GM21526 (cell line): ENCODE measurements around the gene MAPK8IP3.

Experiments
- ATAC-seq: cut with Tn5 transposase; IDR thresholded peaks from one replicate; pipeline ENCODE4 v1.9.1; 2021; ENCODE audit warnings: moderate library complexity; ENCODE audit not compliant: unreplicated experiment, low FRiP score

The MAPK8IP3 gene

GRCh38 chr16:1734816-1735215 lies 28.8 kb downstream of the MAPK8IP3 start:
- no peak for ATAC-seq

DNA sequence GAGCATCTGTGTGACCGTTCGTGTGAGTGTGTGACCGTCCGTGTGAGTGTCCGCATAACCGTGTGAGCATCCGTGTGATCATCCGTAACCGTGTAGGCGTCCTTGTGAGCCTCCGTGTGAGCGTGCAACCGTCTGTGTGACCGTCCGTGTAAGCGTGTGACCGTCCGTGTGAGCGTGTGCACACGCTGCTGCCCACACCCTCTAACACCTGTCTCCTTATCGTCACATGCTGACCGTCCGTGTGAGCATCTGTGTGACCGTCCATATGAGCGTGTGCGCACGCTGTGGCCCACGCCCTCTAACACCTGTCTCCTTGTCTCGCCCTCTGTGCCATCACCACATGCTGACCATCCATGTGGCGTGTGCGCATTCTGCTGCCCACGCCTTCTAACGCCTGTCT lies 34.2 kb downstream of the MAPK8IP3 start:
- ATAC-seq: no peak

DNA sequence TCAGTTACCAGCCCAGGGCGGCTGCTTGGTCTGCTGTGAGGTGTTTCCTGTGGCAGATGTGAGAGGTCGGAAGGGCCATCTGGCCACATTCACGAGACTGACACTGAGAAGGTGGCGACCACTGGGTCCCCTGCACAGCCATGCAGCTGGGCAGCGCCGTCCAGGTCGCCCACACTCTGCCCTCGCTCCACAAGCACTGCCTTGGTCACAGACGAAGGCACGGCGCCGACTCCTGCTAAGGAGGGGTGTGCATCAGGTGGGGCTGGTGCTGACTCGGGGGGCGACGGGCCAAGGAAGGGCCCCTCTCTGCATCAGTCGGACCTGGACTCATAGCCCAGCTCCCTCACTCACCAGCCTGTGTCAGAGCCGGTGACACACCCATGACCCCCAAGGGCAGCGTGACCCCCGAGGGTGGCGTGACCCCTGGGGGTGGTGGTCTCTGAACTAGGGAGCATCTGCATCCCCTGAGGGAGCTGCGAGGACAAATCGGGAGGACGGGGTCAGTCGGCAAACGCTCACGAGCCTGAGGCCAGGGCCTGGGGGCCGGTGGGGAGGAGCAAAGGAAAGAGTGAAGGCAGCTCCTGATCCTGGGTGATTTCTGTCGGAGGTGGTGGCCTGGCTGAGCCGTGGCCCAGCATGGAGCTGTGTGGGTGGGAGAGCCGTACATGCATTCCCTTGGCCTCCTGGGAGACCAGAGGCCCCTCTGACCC lies 34.9 kb downstream of the MAPK8IP3 start:
- no peak for ATAC-seq

DNA sequence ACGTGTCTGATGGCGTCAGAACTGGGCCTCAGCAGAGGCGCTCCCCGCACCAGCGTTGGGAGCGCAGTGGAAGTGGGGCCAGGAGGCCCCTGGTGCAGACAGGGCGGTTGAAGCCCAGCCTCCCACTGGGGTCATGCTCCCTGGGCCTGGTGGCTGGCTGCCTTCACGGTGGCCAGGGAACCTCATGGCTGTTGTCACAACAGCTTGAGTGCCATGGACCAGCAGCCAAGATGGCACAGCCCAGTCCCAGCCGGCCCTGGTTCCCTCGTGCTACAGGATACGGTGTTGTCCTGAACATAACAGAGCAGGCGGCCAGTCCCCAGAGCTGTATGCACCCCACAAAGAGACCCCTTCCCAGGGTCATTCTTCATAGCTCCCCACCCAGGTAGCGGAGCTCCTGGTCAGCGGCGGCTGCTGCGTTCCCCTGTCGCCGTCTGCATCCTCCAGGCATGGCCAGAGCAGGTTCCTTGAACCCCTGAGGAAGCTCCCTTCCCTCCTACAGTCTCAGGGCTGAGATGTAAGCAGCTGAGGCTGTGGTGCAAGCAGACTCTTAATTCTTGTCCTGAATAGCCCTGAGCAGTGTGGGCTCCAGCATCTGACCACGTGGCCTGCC lies 35.7 kb downstream of the MAPK8IP3 start:
- ATAC-seq: no peak

- ATAC-seq: no peak
Measured at GRCh38 chr16:1743376-1744337, 37.7 kb downstream of the MAPK8IP3 start.

DNA sequence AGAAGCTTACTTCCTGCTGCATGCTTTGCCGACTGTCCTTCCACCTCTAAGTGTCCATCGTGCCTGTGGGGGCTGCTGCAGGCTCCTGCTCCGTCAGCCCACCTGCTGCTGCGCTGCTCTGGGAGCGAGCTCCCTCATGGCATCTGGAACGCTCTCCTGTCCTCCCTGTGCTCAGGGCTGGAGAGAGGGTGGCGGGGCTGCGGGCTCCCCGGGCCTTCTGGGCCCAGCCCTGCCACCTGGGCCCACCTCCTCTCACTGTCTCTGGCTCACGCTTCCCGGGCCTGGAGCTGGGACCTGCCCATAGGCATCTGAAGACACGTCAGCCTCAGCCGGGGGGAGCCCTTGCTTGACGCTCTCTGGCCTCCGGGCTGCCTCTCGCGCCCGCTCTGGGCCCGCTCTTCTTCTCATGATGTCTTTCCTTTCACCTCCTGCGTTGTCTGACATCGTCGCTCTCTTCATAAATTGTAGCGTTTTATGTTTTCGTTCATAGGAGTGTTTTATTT lies 38.4 kb downstream of the MAPK8IP3 start:
- no peak for ATAC-seq

GRCh38 chr16:1745181-1745899 lies 39.3 kb downstream of the MAPK8IP3 start:
- ATAC-seq: no peak

GRCh38 chr16:1745900-1746692 lies 40.1 kb downstream of the MAPK8IP3 start:
- no peak for ATAC-seq

GRCh38 chr16:1746693-1747195 lies 40.7 kb downstream of the MAPK8IP3 start:
- no peak for ATAC-seq

DNA sequence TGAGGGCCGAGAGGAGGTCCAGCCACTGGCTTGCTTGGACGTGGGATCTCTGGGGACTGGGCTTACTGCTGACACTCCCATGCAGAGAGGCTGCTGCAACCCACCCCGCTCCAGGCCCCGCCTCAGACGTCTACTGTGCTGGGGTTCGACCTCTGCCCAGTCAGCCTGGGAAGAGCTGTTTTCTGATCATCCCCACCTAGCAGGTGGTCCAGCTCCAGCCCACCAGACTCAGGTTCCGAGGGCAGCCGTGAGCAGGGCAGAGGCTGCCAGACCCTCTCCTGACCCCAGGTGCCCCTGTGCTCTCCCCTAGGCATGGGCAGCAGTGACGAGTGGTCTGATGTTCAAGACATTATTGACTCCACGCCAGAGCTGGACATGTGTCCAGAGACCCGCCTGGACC lies 41.9 kb downstream of the MAPK8IP3 start:
- ATAC-seq: no peak

DNA sequence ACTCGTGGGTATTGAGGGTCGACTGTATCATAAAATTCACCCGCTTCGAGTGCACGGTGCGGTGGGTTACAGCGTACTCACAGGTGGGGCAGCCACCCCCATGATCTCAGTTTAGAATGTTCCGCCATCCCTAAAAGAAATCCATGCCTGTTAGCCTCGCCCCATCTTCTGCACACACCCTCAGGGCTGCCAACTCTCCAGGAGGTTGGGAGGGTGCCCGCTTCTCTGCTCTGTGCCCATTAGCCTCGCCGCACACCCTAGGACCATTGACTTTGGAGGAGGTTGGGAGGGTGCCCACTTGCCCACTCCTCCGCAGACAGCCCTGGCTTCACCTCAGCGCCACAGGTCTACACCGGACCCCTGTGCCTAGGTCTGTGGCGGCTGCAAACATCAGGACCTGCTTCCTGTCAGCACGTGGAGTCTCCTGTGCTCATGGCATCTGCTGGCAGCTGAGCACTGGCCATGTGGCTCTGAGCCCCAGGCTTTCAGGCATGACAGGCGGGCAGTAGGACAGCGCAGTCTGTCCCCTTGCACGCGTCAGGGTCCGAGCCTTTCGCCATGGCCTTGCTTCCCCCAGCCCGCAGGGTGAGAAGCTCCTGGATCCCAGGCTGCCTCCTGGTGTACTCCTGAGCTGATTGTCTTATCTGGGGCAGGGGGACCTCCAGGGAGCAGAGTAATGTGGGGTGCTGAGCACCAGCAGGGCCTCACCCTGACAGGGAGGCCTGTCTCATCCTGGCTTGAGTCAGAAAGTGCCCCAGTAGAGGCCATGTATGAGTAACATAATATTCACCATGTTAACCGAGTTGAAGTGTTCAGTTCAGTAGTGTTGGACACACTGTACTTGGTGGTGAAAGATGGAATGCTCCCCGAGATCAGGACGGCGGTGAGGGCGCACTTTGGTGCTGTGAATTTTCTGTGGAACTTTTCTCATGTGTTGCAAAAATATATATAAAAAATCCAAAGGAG lies 43.4 kb downstream of the MAPK8IP3 start:
- no peak for ATAC-seq

GRCh38 chr16:1751946-1752345 lies 46.0 kb downstream of the MAPK8IP3 start:
- ATAC-seq: no peak

- no peak for ATAC-seq
Measured at GRCh38 chr16:1752853-1753252, 46.9 kb downstream of the MAPK8IP3 start.

DNA sequence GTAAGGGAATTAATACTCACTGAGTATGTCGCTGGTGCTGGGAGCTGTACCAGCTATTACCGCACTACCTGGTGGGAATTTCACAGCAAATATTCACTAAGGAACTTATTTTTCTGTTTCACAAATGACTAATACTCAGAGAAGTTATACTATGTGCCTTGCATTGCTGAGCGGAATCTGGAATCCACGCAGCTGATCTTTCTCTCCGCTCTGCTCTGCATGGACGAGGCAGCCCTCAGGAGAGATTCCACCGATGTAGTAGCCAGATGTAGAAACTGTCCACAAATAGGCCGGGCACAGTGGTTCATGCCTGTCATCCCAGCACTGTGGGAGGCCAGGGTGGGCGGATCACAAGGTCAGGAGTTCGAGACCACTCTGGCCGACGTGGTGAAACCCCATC lies 48.2 kb downstream of the MAPK8IP3 start:
- ATAC-seq: no peak

GRCh38 chr16:1757714-1758461 lies 51.9 kb downstream of the MAPK8IP3 start:
- ATAC-seq: no peak

GRCh38 chr16:1758923-1759322 lies 52.9 kb downstream of the MAPK8IP3 start:
- no peak for ATAC-seq

- ATAC-seq: no peak
Measured at GRCh38 chr16:1759511-1759910, 53.5 kb downstream of the MAPK8IP3 start.

DNA sequence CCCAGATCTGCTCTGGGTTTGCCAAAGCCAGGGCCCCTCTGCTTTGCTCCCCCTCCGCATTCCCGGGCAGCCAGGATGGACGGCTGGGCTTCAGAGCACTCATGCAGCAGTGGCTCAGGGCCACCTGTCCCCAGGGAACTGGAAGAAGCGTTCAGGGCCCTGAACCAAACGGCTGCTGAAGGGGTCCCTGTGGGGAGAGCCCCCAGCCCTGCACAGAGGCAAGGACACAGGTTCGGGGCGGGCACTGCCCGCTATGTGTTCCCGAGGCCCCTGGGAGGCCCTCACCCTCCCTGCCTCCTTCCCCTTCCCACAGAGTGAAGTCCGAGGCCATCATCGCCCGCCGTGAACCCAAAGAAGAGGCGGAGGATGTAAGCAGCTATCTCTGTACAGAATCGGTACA lies 54.9 kb downstream of the MAPK8IP3 start:
- no peak for ATAC-seq
